BJ (cell line): Measurements from ENCODE around the gene PCBP2. TPM values are rescaled to one million over a fixed set of nuclear protein-coding genes. Genes with fewer than 3 reads are reported as not detected.

ENCODE experiments used
- CTCF ChIA-PET: fragments of 350-600 bp; formaldehyde crosslinking; extraction: SDS; loops from one replicate; lab custom pipeline; 2021; ENCODE audit warnings: antibody characterized with exemption, inconsistent platforms; lab: Yijun Ruan, JAX
- POLR2A ChIA-PET: fragments of 300-600 bp; sonication (Branson Sonifier 250); formaldehyde crosslinking; extraction: SDS; loops from one replicate; lab custom pipeline; 2021; ENCODE audit warnings: antibody characterized with exemption; lab: Charles Lee
- DNase-seq: peaks from one replicate; pipeline ENCODE4 v3.0.0-alpha.2; 2011; ENCODE audit warnings: low read depth
- H3K27me3 ChIP-seq: 2 replicates; pipeline ENCODE4 v1.6.0; 2011; ENCODE audit warnings: low read length; ENCODE audit not compliant: control insufficient read depth, insufficient read depth
- H3K36me3 ChIP-seq: 2 replicates; pipeline ENCODE4 v1.5.1; 2011; ENCODE audit warnings: low read length; ENCODE audit not compliant: control insufficient read depth, insufficient read depth
- H3K4me3 ChIP-seq: 2 replicates; pipeline ENCODE4 v1.5.1; 2011; ENCODE audit warnings: low read depth, mild to moderate bottlenecking, control low read depth, low read length
- CTCF ChIP-seq: IDR thresholded peaks from 2 replicates; pipeline ENCODE4 v1.5.1; 2011; ENCODE audit warnings: low read depth, mild to moderate bottlenecking, control low read depth, inconsistent platforms, low read length, moderate library complexity; ENCODE audit not compliant: insufficient read depth
- polyA plus RNA-seq: library from polyadenylated mRNA; depleted of rRNA; stranded (reverse); fragments of >200 nt; gene quantifications from 2 replicates; pipeline ENCODE4 v1.2.3, GENCODE V29; 2011

Gene PCBP2
- polyA plus RNA-seq, 1 experiment, result 268 TPM

DNA sequence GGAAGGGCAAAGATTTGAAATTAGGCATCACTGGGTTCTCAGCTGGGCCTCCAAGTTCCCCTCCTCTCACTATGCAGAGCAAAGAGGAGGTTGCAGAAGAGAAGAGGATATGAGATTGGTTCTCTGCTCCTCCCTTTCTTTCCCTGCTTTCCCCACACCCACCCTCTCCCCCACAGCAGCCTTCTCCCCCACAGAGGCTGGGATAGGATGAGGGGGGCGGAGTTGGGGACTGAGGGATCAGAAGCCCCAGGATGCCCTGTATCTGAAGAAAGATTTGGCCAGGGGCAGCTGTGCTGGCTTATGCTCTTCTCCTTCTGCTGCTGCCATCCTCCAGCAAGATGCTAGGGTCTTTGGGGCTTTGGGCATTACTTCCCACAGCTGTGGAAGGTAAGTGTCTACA, 28.3 kb upstream of the PCBP2 start, which contains the start of gene AMHR2:
Gene AMHR2, plus strand, starts transcription at position 259 of the 400 bp plus-strand sequence. Its CDS starts 80 bp downstream, at position 339.
- Histone ChIP-seq H3K4me3 (no peak within 1 kb of the TSS), H3K36me3 (no peaks in the 10 kb centered on the region), H3K27me3 (no peaks in the 10 kb centered on the region)
- no peak for TF ChIP-seq CTCF
- ChIA-PET CTCF (interaction anchor here (1.7 to 8.1 kb wide), 6 partner anchors 51 to 102 kb away, joined by 5 to 163 read pairs (median 17); partner anchors contain the start of gene AAAS), POLR2A (no interaction called here)
- no peak for DNase-seq

GRCh38 chr12:53424626-53425514, 27.0 kb upstream of the PCBP2 start:
- Histone ChIP-seq H3K27me3 (no peaks in the 10 kb centered on the region), H3K4me3 (no peak overlapping the region), H3K36me3 (no peaks in the 10 kb centered on the region)
- ChIA-PET POLR2A (no interaction called here), CTCF (interaction anchor here (0.6 to 8.1 kb wide), 7 partner anchors 7 to 100 kb away, joined by 3 to 163 read pairs (median 5); no protein-coding TSS in a partner anchor)
- TF ChIP-seq CTCF, result no peak
- DNase-seq, result no peak

GRCh38 chr12:53425515-53426150, 26.3 kb upstream of the PCBP2 start:
- no peak for DNase-seq
- ChIA-PET CTCF (interaction anchor here (0.6 to 8.1 kb wide), 7 partner anchors 8 to 133 kb away, joined by 3 to 163 read pairs (median 5); no protein-coding TSS in a partner anchor), POLR2A (no interaction called here)
- no peaks in the 10 kb centered on the region for H3K36me3 ChIP-seq
- TF ChIP-seq CTCF, result no peak
- no peak overlapping the region for H3K4me3 ChIP-seq
- no peaks in the 10 kb centered on the region for H3K27me3 ChIP-seq

GRCh38 chr12:53427905-53428594, 23.9 kb upstream of the PCBP2 start:
- H3K36me3 ChIP-seq, result no peaks in the 10 kb centered on the region
- CTCF ChIA-PET, result interaction anchor here (0.6 to 1.6 kb wide), 7 partner anchors 10 to 107 kb away, joined by 3 to 11 read pairs (median 4); partner anchors contain the start of gene AAAS
- H3K27me3 ChIP-seq, result no peaks in the 10 kb centered on the region
- DNase-seq, result peak; percentile 76
- no peak overlapping the region for H3K4me3 ChIP-seq
- POLR2A ChIA-PET, result interaction anchor here (0.6 kb wide), 1 partner anchor 64 kb away, joined by 8 read pairs; no protein-coding TSS in a partner anchor
- no peak for TF ChIP-seq CTCF
